ENCODE measurements around the gene PLEKHG7. TPM values are rescaled to one million over a fixed set of nuclear protein-coding genes. Genes with fewer than 3 reads are reported as not detected.

The PLEKHG7 gene
- total RNA-seq, 1 experiment from 2014 or later, result 1.3 TPM

DNA sequence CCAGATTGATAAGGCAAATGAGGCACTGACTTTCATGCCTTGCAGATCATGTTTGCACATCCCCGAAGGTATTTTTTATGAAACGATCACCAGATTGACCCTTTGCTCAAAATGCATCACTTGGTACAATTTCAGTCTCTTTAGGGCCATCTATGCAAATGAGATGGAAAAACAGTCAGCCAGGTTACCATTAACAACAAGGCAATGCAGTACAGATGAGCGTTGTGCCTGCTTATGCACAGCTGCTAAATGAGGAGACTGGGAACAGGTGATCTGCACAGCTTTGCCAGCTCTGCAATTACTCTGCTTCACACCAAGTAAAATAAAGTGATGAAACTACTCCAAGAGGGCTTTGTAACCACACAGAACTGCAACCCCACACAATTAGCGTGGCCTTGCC, 26.1 kb upstream of the PLEKHG7 start:
- intact Hi-C loops (cut with micrococcal nuclease; ENCODE audit: unreplicated experiment), result no loop called here
- Mint-ChIP-seq H3K27ac (ENCODE audit: unreplicated experiment) (no peak overlapping the region), H3K36me3 (ENCODE audit: insufficient read depth, unreplicated experiment) (peaks cover 5% of the 10 kb centered on the region), H3K27me3 (ENCODE audit: unreplicated experiment) (no peaks in the 10 kb centered on the region), H3K4me1 (ENCODE audit: low read depth, unreplicated experiment) (no peaks in the 10 kb centered on the region), H3K4me3 (ENCODE audit: low read depth, unreplicated experiment) (no peak overlapping the region), H3K9me3 (ENCODE audit: low read depth, unreplicated experiment) (peaks cover 3% of the 10 kb centered on the region)
- no TSS peak for BruUV-seq (replicated peaks)
- DNase-seq, result no peak
- CTCF ChIA-PET, result interaction anchor here (0.6 kb wide), 2 partner anchors 19 to 22 kb away, joined by 3 to 5 read pairs; no protein-coding TSS in a partner anchor
- TF ChIP-seq, protein P1, sequence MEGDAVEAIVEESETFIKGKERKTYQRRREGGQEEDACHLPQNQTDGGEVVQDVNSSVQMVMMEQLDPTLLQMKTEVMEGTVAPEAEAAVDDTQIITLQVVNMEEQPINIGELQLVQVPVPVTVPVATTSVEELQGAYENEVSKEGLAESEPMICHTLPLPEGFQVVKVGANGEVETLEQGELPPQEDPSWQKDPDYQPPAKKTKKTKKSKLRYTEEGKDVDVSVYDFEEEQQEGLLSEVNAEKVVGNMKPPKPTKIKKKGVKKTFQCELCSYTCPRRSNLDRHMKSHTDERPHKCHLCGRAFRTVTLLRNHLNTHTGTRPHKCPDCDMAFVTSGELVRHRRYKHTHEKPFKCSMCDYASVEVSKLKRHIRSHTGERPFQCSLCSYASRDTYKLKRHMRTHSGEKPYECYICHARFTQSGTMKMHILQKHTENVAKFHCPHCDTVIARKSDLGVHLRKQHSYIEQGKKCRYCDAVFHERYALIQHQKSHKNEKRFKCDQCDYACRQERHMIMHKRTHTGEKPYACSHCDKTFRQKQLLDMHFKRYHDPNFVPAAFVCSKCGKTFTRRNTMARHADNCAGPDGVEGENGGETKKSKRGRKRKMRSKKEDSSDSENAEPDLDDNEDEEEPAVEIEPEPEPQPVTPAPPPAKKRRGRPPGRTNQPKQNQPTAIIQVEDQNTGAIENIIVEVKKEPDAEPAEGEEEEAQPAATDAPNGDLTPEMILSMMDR (IDR thresholded peaks at IDR 0.05; ENCODE audit: unreplicated experiment), result no peak

DNA sequence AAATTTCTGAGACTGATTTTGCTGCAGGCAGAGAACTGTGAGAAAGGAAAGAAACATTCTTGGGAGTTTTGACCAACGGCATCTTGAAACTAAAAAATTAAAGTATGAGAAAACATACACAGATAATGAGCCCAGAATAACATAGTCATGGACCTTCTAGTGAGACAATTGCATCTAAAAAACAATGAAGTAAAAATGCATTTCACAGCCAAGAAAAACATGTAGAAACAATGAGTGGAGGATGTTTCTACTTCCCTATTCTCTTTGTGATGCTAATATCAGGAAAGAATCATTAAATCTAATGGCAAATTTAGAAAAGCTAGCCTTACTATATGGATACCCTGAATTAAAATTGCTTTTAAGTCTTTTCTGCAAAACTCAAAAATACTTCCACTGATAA, 12.2 kb upstream of the PLEKHG7 start:
- no peaks in the 10 kb centered on the region for H3K9me3 Mint-ChIP-seq (ENCODE audit: low read depth, unreplicated experiment)
- no peaks in the 10 kb centered on the region for H3K4me1 Mint-ChIP-seq (ENCODE audit: low read depth, unreplicated experiment)
- CTCF ChIA-PET, result no interaction called here
- BruUV-seq (replicated peaks), result no TSS peak
- DNase-seq, result no peak
- no peaks in the 10 kb centered on the region for H3K27me3 Mint-ChIP-seq (ENCODE audit: unreplicated experiment)
- no peak overlapping the region for H3K27ac Mint-ChIP-seq (ENCODE audit: unreplicated experiment)
- intact Hi-C loops (cut with micrococcal nuclease; ENCODE audit: unreplicated experiment), result no loop called here
- TF ChIP-seq, protein P1 (IDR thresholded peaks at IDR 0.05; ENCODE audit: unreplicated experiment), result no peak
- no peak overlapping the region for H3K4me3 Mint-ChIP-seq (ENCODE audit: low read depth, unreplicated experiment)
- H3K36me3 Mint-ChIP-seq (ENCODE audit: insufficient read depth, unreplicated experiment), result no peaks in the 10 kb centered on the region

DNA sequence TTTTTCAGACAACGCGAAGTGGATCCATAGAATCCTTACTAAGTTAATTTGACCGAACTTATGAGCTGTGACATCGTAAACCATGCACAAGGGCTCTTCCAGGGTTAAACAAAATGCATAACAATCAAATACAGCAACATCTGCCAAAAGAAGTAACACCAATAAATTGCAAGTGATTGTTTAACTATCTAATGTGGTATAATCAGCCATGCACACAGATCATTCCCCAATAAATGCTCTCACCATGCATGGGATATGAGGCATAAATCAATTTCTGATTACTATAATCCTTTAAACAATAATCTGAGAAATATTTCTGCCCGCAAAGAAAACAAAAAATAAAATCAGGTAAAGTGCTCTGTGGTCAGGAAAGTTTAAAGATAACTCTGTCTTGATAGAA, 7.7 kb upstream of the PLEKHG7 start:
- CTCF ChIA-PET, result no interaction called here
- Mint-ChIP-seq H3K9me3 (ENCODE audit: low read depth, unreplicated experiment) (peaks cover 4% of the 10 kb centered on the region), H3K27ac (ENCODE audit: unreplicated experiment) (no peak overlapping the region), H3K4me3 (ENCODE audit: low read depth, unreplicated experiment) (no peak overlapping the region), H3K4me1 (ENCODE audit: low read depth, unreplicated experiment) (no peaks in the 10 kb centered on the region), H3K36me3 (ENCODE audit: insufficient read depth, unreplicated experiment) (no peaks in the 10 kb centered on the region), H3K27me3 (ENCODE audit: unreplicated experiment) (no peaks in the 10 kb centered on the region)
- intact Hi-C loops (cut with micrococcal nuclease; ENCODE audit: unreplicated experiment), result no loop called here
- TF ChIP-seq, protein P1 (IDR thresholded peaks at IDR 0.05; ENCODE audit: unreplicated experiment), result no peak
- no peak for DNase-seq
- no TSS peak for BruUV-seq (replicated peaks)

DNA sequence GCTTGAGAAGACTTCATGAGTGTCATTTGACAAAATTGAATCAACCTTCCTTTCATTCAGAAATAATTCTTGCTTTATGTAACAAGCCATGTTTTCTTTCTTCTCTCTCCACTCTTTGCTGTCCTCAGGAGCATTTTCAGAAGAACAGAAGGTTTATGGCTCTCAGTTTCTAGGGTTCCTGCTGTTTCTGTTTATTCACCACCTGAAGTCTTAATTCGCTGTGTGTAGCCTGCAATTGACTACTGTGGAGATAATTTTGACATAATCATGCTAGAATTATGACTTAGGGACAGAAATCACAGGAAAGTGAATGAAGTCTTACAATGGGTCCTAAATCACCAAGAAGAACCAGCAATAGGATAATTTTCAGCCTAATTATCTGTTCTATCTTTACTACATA, 7.2 kb upstream of the PLEKHG7 start:
- TF ChIP-seq, protein P1 (IDR thresholded peaks at IDR 0.05; ENCODE audit: unreplicated experiment), result no peak
- no TSS peak for BruUV-seq (replicated peaks)
- DNase-seq, result no peak
- Mint-ChIP-seq H3K36me3 (ENCODE audit: insufficient read depth, unreplicated experiment) (no peaks in the 10 kb centered on the region), H3K27me3 (ENCODE audit: unreplicated experiment) (no peaks in the 10 kb centered on the region), H3K4me1 (ENCODE audit: low read depth, unreplicated experiment) (no peaks in the 10 kb centered on the region), H3K4me3 (ENCODE audit: low read depth, unreplicated experiment) (no peak overlapping the region), H3K27ac (ENCODE audit: unreplicated experiment) (no peak overlapping the region), H3K9me3 (ENCODE audit: low read depth, unreplicated experiment) (peaks cover 4% of the 10 kb centered on the region)
- CTCF ChIA-PET, result interaction anchor here (0.6 kb wide), 1 partner anchor 756 kb away, joined by 3 read pairs; no protein-coding TSS in a partner anchor
- intact Hi-C loops (cut with micrococcal nuclease; ENCODE audit: unreplicated experiment), result no loop called here
